Suppressor macrophage treated with lipopolysaccharide for 4 hours (primary cell): ENCODE results near the gene KCNRG.
A peak's percentile ranks its signal among the peaks of the same experiment; 100 is the strongest.
"Not testable (repeated sequence)": the region's sequence is repeated elsewhere in the genome, so short reads cannot be mapped to it uniquely, and the experiment has no call there.

Source experiments
- DNase-seq: peaks from one replicate; pipeline ENCODE4 v3.0.0-alpha.2; 2020

KCNRG gene, protein sequence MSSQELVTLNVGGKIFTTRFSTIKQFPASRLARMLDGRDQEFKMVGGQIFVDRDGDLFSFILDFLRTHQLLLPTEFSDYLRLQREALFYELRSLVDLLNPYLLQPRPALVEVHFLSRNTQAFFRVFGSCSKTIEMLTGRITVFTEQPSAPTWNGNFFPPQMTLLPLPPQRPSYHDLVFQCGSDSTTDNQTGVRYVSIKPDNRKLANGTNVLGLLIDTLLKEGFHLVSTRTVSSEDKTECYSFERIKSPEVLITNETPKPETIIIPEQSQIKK

DNA sequence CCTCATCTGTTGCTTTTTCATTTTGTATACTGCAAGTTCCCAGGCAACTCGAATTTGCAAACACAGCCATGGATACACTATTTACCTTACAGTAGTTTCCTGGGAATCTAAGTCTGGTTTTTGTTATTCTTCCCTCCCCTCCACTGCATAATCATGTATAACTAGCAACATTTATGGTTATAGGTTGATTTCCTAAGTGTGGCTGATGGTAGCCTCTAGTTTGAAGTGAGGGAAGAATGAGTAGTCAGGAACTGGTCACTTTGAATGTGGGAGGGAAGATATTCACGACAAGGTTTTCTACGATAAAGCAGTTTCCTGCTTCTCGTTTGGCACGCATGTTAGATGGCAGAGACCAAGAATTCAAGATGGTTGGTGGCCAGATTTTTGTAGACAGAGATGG, at the start of gene KCNRG:
KCNRG (plus strand) TSS at position 187 of the 400 bp plus-strand sequence; CDS start at position 237, 50 bp downstream.
- no peak for DNase-seq

DNA sequence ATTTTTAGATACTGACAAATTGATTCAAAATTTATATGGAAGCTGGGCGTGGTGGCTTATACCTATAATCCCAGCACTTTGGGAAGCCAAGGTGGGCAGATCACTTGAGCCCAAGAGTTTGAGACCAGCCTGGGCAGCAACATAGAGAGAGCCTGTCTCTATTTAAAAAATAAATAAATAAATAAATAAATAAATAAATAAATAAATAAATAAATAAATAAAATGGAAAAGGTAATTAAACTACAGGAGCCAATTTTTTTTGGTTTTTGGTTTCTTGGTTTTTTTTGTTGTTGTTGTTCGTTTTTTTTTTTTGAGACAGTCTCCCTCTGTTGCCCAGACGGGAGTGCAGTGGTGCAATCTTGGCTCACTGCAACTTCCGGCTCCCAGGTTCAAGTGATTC, 47.8 kb upstream of the KCNRG start:
- DNase-seq, result no peak

DNA sequence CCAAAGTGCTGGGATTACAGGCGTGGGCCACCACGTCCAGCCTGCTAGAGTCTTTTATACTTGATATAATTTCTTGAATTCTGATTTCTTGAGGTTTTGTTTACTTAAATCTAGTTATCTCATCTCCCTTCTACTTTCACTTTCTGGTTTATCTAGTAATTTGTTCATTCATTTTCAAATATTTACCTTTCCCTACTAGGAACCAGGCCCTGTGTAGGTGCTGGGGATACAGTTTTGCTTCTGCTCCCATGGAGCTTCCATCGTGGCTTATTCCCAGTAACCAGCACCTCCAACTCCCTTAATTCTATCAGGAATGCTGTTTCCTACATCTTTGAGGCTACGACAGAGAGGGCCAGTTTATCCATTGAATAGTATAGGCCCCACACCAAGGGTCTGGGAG, 42.5 kb upstream of the KCNRG start:
- DNase-seq, result no peak

DNA sequence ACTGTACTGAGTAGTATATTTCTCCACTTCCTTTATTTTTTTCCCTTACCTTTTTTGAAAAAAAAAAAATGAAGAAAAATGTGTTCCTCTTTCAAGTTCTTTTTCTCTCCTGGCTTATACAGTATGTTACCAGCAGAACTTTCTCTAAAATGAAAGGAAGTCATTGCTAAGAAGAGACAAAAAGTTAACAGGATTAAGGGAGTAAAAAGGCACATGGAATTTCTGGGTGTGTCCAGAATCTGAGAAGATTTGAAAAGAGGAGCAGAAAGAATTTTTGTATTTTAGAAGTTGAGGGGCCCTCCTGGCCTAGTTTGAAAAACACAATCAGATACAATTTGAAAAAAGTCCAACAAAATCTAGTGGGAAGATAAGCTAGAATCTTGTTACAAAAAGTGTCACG, 39.4 kb upstream of the KCNRG start:
- no peak for DNase-seq

DNA sequence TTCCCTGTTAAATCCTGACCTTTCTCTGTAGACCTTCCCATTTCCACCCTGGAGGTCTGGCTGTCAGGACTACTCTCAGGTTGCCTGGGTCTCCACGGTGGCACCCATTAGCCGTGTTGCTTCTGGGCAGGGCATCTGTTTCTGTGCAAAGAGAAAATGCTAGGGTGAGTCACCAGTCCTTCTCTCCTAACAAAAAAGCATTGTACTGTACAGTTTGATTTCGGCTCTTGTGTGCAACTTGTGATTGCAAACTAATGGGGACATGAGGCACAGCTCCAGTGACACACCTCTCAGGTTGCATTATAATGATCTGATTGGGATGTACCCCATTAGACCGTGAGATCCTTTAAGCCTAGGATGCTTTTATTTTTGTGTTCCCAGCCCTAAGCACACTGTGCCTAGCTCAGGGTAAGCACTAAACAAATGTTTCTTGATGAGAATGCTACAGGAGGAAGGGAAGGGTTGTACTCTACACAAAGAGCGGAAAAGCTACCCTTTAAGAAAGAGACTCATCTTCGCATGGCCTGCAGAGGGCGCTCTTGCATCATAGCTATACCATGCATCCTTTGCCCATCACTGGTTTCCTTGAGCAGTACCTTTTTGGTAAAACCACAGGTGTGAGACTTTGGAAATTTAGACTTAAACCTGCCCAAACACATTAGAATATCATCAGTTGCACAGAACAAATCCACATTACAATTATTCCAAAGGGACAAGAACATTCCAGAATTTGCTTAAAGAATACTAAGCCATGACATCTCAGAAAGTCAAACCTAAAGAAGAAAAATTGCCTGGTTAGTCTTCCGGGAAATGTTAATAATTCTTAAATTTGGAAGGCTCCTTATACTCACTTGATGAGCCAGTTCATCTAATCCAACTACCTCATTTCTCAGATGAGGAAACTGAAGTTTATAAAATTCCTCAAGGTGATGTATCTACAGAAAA, 38.7 kb upstream of the KCNRG start:
- peak; percentile 82 for DNase-seq

DNA sequence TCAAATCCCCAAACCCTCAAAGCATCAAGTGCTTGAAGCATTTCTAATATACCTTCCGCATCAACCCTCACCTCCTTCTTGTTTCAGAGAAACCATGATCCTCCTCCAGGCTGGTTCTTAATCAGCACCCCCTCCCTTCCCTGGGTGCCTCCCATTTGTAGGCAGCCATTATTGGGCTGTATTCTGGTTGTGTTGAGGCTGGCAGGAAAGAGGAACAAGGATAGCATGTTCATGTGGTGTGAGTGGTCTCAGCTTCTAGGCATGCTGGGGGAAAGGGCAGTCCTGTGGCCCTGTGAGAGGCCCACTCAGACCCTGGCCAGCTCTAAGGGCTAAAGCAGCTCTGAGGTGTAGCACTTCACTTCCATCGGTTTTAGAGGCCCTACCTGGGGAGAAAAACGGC, 37.3 kb upstream of the KCNRG start:
- DNase-seq, result no peak

DNA sequence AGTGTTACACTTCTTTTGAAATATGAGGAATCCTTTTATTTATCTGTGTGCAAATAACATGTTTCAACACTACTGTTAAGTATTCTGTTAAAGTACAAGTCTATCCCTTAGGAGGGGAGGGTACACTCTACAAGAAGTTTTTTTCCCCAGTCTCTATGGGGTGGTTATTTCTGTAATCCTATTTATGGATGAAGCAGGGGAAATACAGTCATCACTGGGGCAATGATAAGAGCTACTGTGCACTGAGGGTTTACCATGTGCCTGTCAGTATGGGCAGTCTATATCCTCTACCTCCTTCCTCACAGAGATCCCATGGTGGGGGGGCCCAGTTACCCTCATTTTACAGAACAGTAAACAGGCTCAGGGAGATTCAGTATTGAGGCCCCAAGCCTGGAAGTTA, 35.0 kb upstream of the KCNRG start:
- DNase-seq, result no peak

DNA sequence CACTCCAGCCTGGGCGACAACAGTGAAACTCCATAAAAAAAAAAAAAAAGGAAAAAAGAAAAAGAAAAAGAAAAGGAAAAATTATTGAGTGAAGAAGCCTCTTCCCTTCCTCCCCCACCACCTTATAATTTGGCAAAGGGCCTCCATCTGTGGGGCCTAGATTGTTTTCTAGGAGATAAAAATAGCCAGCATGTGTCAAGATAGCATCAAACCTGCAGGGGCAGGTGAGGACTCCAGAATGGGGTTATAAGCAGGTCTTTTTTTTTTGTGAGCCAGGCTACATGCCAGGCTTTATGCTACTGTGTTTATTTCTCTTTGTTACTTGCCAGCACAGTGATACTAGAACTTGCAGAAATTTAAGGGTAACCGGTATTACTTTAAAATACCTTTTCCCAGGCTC, 30.1 kb upstream of the KCNRG start:
- no peak for DNase-seq

DNA sequence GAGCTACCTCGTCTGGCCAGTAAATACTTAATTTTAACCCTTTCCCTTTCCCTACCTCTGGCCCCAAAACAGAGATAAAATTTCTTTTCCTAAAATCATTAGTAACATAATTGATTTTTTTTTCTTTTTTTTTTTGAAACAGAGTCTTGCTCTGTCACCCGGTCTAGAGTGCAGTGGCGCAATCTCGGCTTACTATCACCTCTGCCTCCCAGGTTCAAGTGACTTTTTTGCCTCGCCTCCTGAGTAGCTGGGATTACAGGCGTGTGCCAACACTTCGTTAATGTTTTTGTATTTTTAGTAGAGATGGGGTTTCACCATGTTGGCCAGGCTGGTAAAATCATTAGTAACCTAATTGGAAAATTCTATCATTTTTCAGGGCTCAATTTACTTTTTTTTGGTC, 28.8 kb upstream of the KCNRG start:
- no peak for DNase-seq

DNA sequence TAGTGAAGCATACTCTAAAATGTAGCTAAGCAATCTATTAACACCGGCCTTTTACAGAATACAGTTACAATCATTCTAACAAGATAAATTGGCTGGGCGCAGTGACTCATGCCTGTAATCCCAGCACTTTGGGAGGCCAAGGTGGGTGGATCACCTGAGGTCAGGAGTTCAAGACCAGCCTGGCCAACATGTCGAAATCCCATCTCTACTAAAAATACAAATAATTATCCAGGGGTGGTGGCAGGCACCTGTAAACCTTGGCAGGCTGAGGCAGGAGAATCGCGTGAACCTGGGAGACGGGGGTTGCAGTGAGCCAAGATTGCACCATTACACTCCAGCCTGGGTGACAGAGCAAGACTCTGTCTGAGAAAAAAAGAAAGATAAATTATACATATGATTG, 24.6 kb upstream of the KCNRG start:
- not testable (repeated sequence) for DNase-seq

DNA sequence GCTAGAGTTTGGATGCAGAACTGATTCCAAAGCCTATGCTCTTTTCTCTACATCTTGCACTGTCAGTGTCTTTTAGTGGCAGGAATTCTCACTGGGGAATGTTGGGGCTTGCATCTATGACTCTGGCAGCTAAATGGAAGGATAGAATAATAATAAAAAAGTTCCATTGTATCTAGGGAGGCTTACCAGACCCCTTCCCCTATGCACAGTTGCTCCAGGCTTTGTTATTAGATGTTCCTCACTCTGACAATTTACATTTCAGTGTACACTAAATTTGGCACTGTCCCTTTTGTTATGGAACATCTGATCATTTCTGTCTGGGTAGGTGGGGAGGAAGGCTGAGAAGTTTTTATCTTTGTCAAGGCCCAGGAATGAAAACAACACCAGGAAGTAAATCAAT, 22.1 kb upstream of the KCNRG start:
- DNase-seq, result no peak

DNA sequence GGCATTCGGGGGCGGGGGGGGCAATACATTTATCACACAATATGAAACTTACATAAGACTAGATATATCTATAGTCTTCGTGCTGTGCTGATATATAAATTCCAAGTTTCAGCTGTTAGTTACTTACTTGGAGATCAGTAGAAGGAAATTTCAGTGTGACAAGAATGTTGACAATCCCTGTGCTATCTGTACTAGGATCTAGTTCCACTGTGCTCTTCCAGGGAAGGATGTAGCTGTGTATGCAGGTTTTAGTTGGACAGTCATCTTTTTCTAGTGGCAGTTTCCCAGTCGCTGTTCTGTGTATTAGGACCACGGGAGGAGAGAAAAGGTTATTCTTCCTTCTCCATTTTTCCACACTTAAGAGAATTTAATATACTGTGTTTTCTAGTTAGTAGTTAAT, 21.6 kb upstream of the KCNRG start:
- DNase-seq, result no peak

DNA sequence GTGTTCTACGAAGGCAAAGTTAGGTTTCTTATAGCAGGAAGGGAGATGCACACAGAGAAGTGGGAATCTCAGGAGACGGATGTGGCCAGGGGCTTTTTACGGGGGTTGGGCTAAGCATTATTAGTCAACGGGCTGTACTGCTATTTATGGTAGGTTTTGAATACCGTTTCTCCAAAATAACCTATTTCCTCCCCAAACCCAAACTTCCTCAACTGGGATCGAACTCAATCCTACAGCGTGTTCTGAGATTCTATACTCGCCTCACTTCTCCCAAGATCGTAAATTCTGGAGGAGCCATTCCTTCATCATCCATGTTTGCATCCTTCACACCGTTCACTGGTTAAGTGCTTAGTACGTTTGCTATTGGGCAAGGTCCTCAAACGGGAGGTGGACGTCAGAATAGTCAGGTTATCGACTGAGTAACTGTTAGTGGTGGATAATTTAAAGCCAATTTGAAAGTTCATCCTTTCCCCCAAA, 19.6 kb upstream of the KCNRG start:
- DNase-seq, result peak; percentile 58

DNA sequence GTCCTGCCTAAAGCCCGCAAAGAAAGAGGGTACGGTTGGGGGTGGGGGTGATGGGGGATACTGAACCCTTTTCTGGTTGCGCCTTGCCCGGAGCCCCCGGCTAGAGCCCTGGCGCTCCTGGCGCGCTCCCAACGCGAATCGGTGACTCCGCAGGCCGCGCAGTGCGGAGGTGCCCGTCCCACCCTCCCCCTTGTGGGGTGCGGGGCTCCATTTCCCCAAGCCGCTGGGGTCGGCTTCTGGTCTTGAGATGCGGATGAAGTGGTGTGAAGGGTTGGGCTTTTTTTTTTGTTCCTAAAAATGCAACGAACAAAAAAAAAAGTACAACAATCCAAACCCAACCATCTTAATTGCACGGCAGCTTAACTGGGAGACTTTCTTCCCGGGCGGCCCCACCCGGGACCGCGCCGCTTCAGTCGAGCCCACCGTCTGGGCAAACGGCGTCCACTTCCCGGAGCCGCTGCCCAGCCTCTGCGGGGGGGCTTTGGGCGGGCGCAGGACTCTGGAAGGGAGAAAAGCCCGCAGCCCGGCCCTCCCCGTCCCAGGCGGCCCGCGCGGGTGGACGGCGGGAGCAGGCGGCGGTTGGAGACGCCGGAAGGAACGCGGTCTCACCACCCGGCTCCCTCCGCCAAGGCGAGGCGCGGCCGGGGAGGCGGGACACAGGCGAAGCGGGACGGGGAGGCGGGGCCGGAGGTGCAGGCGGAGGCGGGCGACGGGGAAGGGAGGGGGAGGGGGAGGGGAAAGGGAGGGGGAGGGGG, 18.9 kb upstream of the KCNRG start:
- peak; percentile 95 for DNase-seq

DNA sequence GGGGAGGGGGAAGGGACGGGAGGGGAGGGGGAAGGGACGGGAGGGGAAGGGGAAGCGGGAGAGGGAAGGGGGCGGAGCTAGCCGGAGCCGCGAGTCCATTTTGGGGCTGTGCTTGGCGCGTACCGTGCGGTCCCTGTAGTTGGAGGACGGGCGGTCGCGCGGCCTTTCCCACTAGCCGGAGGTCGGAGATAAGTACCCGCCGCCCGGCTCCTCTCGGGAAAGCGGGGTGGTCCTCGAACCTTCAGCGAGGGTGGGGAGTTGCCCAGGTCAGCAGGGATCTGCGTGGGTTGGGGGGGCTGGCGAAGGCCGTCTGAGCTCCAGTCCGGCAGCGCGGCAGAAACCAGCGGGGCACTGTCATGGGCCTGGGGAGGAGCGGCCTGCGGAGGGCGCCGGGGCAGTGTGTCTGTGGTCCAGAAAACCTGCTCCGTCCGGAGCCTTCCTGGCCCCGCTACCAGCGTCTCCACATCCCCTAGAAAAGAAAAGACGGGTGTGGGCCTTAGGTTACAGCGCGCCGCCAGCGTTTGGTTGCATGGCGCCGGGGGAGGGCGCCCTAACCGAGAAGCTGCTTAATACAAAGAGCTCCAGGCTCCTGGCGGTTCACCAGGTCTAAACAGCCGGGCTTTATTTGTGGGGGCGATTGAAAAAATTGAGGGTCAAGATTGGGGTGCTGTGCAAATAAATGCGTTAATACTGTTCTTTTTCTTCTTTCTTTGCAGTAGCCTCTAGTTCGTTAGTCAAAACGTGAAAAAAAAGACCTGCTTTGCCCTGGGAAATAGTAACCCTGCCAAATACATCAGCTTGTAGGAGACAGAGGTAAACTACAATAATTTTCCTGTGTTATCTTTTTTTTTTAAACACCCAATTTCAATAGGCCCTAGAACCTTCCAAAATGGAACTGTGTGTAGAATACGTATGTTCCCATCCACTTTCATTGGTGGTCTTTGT, 18.0 kb upstream of the KCNRG start, which contains the start of gene TRIM13:
TRIM13 (plus strand) TSS at position 92 of the 945 bp plus-strand sequence. CDS start 14,899 bp downstream, outside the sequence.
- peak; percentile 85 for DNase-seq

DNA sequence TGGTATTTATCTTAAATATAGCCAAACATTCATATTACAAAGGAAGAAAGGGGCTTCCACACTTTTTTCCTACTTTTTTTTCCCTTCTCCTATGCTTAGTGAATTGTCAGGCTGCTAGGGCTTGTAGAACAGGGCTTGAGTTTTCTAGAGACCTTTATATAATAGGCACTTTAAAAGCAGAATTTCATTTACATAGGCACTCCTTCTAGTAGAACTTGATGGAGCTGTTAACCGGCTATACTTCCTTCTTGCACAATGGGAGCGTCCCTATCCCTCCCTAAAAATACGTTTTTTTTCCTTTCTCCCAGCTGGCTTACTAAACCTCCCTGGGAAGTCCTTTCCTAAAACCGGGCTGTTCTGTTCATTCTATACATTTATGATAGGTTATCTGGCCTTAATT, 17.3 kb upstream of the KCNRG start:
- DNase-seq, result no peak

DNA sequence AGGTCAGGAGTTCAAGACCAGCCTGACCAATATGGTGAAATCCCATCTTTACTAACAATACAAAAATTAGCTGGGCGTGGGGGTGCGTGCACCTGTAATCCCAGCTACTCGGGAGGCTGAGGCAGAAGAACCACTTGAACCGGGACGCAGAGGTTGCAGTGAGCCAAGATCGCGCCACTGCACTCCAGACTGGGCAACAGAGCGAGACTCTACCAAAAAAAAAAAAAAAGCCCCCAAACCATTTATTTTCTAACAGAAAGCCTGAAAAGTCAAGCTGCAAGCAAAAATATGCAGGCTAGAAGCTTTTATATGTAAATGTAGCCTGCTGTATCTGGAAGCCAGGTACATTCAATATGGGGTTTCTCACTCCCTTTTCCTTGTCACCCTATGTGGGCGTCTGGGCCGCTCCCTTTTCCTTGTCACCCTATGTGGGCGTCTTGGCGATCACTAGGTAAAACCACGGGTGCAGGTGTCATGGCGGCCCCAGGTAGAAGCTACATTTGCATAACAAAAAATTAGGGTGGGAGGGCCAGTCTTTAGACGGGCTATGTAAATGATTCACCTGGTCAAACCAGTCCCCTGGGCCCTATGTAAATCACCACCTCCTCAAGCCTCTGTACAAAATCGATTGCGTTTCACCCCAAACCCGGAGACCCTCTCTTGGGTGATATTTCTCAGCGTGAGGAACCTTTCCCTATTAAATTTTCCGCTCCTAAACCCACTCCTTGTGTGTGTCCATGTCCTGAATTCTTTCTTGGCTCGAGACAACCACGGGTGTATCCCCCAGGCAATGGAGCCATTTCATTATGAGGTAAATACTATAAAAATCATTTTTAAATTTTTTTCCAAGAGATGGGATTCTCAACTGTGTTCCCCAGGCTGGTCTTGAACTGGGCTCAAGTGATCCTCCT, 16.3 kb upstream of the KCNRG start:
- DNase-seq, result no peak

DNA sequence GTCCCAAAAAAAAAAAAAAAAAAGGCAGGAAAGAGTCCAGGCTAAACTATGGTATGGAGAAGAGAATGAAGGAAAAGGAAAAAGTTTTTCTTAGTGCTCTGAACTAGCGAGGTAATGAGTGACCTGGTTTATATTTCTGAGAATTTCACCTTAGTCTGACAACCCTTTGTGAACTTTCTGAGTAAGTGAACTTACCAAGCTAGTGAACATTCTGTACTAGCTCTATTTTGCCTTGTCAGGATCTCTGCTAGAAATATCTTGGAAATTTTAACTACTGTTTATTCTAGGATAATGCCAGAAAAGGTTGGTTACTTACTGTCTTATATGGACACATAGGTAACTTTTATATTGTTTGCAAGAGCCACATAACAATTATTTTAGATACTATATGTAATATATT, 14.0 kb upstream of the KCNRG start:
- no peak for DNase-seq

DNA sequence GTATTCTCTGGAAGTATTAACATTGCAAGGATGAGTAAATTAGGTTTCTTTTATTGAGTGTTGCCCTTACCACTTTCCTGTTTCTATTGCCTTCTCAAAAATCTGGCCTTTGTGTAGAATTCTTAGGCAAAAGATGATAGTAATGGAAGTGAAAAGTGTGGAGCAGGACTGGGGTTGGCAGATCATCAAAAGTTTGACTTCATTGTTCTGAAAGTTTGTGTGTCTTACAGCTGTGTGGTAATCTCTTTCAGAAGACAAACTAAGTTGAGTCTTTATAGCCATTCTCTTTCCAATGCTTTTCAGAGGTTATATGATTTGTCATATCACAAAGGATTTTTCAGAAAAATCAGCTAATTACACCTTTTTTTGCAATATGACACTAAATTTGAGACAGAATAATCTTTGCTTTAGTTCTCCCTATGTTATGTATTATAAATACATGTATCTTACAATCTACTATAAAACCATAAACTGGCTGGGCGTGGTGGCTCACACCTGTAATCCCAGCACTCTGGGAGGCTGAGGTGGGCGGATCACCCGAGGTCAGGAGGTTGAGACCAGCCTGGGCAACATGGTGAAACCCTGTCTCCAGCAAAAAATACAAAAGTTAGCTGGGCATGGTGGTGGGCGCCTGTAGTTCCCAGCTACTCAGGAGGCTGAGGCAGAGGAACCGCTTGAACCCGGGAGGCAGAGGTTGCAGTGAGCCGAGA, 8.7 kb upstream of the KCNRG start:
- no peak for DNase-seq

DNA sequence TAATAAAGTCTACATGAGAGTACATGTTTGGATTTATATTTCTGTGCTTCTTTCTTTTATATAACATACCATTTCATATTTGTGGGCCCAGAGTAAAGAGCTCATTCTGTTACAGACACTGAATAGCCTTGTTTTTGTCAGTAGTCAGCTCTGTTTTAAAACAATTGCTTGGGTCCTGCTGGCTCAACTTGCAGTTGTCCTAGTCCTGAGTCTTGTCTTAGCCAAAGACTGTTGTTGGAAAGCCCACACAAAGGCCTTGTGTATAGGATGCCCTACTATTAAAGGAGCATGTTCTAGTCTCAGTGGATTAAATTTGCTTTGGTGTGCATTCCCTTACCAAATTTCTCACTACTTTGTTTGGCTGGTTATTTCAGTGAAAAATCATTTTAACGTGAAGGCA, 3.8 kb upstream of the KCNRG start:
- DNase-seq, result no peak
